AG09309 (cell line): ENCODE data around the gene CACNA1C.
A peak's percentile ranks its signal among the peaks of the same experiment; 100 is the strongest.

Experiments
- DNase-seq: peaks from one replicate; pipeline ENCODE4 v3.0.0-alpha.2; 2010; ENCODE audit warnings: low read depth
- H3K4me3 ChIP-seq: 2 replicates; pipeline ENCODE4 v1.5.1; 2011; ENCODE audit warnings: mild to moderate bottlenecking, low read depth, low read length, moderate library complexity; ENCODE audit not compliant: control insufficient read depth
- TF ChIP-seq, protein P1 (sequence below): IDR thresholded peaks from 2 replicates; pipeline ENCODE4 v1.5.1; 2011; ENCODE audit warnings: mild to moderate bottlenecking, low read depth, low read length, inconsistent platforms; ENCODE audit not compliant: insufficient read depth, control insufficient read depth; ENCODE audit errors: missing control alignments

Gene CACNA1C

DNA sequence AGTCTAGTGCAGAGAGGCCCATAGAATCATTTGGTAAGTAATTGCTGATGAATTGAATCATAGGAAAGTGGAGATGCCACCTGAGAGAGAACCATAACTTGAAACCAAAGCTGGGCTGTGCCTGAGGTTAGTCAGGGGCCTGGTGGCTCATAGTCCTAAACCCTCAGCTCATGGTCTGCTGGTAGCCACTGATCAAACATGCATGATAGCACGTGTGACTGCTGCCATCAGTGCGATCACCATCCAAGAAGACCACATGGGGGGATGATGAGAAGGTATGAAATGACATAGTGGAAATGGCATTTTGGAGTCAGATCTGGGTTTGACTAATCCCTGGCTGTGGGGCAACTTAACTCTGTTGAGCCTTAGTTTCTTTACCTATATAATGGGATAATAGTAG, 190.5 kb downstream of the CACNA1C start:
- H3K4me3 ChIP-seq, result no peak overlapping the region
- TF ChIP-seq, protein P1, sequence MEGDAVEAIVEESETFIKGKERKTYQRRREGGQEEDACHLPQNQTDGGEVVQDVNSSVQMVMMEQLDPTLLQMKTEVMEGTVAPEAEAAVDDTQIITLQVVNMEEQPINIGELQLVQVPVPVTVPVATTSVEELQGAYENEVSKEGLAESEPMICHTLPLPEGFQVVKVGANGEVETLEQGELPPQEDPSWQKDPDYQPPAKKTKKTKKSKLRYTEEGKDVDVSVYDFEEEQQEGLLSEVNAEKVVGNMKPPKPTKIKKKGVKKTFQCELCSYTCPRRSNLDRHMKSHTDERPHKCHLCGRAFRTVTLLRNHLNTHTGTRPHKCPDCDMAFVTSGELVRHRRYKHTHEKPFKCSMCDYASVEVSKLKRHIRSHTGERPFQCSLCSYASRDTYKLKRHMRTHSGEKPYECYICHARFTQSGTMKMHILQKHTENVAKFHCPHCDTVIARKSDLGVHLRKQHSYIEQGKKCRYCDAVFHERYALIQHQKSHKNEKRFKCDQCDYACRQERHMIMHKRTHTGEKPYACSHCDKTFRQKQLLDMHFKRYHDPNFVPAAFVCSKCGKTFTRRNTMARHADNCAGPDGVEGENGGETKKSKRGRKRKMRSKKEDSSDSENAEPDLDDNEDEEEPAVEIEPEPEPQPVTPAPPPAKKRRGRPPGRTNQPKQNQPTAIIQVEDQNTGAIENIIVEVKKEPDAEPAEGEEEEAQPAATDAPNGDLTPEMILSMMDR, result no peak
- no peak for DNase-seq

DNA sequence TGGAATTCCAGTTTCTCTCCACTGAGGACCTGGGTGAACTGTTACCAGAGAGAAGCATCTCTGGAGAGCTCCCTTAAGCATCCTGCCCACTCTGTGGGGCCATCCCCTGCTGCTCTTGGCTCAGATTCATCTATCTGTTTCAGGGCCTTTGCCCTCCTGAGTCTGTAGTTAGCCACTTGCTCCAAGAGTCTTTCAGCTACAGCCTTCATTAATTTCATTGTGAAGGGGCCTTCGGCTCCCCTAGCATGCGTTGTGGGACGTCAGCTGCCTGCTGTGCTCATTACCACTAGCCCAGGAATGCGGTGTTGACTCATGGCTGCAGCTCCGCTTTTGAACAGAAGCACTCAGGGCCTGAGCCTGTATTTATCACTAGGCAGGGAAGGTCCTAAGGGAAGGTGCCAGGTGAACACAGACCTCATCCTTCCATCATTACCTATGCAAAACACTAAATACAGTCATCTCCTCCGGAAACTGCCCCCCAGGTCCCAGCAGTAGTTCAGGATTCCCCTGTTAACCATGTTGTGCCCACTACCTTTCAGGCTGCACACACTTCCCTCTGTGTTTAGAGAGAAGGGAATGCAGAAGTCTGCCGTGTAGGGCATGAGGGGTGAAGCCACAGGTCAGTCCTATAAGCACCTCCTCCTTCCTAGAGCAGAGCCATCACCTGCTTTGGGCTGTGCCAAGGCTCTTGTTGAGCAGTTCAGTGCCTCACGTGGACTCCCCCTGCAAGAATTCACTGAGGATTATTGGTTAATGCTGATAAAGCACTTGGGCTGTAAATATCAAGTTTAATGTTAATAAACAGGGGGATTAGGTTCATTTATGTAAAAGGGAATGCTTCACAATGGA, 191.4 kb downstream of the CACNA1C start:
- no peak overlapping the region for H3K4me3 ChIP-seq
- peak; percentile 89 for DNase-seq
- TF ChIP-seq, protein P1, result no peak

DNA sequence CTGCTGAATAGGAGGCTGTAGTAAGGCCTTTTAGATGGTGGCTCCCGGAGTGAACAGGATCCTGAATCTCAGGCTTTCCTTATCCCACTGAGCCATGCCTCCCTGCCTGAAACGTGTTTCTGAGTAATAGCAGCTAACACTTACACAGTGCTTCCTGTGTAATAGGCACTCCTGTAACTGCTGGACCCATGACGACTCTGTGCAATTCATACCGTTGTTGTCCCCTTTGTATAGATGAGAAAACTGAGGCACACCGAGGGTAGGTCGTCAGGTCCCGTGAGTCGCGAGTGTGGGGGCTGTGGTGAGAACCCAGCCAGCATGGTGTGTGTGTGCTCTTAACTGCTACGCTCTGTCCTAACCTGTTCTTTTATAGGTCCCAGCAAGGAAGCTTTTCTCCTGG, 193.6 kb downstream of the CACNA1C start:
- TF ChIP-seq, protein P1, result no peak
- no peak for DNase-seq

DNA sequence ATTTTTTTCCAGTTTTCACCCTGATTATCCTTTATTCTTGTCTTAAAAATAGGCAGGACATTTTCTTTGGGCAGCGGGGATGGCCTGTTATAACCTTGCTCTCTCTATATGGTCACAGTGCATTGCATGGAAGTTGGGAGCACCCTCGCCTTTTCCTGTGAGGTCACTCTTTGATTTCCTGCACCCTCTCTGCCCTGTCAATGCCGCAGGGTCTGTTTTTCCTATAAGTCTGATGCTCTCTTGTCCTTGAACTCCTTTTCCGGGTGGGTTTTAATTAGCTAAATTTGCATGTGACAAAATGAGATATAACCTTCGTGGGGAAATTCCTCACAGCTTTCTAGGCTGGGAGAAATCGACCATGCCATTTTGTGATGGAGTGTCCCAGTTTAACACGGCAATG, 194.3 kb downstream of the CACNA1C start:
- TF ChIP-seq, protein P1, result no peak
- no peak overlapping the region for H3K4me3 ChIP-seq
- no peak for DNase-seq

More for the DNA sequence above, 193.6 kb downstream of the CACNA1C start:
- no peak overlapping the region for H3K4me3 ChIP-seq

DNA sequence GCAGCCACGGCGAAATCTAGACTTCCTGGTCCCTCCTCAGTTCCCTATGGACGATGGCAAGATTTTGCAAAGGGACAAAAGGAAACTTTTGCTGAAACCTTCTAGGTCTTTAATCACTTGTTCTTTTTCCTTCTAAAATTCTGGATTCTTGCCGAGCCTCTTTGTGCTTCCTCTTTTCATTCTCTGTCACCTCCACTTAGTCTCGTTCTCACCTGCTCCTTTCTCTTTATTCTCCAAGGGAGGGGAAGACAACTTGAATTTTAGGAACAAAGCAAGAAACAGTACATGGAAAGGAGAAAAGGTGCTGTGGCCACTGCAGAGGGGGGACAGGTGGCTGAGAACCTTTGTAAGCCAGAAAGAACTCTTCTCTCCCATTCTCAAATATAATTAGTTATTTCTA, 194.8 kb downstream of the CACNA1C start:
- no peak overlapping the region for H3K4me3 ChIP-seq
- no peak for DNase-seq
- TF ChIP-seq, protein P1, result no peak

DNA sequence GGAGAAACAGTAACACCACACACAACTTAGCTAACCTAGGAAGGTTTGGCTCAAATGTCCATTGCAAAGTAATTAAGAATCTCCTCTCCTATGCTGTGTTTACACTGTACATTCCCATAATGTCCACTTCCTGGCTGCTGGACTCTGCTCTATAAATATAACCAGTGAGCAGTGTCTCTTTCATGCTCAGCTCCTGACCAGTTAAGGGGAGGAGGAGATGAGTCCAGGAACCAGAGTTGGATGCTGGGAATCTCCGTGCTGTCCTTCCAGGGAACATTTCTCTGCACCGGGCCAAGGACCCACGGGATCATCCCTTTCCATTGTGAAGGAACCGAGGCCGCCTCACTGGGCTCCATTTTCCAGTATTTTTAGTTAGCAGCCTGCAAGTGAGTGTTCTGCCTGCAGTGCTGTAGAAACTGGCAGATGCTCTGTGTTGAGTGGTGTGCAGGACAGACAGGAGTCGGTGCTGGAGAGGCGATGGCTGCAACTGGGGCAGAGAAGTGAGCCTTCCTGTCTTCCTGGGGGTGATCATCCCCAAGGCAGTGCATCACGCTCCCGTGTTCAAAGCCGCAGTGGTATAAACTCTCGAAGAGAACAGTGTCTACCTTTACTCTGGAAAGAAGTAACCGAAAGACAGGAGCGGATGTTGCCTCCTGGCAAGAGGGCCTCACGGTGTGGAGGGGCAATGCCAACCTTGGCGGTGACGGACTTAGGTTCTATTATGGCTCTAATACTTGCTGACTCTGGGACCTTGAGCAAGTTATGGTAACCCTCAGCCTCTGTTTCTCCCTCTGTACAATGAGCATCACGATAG, 195.5 kb downstream of the CACNA1C start:
- TF ChIP-seq, protein P1, result no peak
- H3K4me3 ChIP-seq, result no peak overlapping the region
- DNase-seq, result no peak
